Measurements from ENCODE around the gene MMP25.

DNA sequence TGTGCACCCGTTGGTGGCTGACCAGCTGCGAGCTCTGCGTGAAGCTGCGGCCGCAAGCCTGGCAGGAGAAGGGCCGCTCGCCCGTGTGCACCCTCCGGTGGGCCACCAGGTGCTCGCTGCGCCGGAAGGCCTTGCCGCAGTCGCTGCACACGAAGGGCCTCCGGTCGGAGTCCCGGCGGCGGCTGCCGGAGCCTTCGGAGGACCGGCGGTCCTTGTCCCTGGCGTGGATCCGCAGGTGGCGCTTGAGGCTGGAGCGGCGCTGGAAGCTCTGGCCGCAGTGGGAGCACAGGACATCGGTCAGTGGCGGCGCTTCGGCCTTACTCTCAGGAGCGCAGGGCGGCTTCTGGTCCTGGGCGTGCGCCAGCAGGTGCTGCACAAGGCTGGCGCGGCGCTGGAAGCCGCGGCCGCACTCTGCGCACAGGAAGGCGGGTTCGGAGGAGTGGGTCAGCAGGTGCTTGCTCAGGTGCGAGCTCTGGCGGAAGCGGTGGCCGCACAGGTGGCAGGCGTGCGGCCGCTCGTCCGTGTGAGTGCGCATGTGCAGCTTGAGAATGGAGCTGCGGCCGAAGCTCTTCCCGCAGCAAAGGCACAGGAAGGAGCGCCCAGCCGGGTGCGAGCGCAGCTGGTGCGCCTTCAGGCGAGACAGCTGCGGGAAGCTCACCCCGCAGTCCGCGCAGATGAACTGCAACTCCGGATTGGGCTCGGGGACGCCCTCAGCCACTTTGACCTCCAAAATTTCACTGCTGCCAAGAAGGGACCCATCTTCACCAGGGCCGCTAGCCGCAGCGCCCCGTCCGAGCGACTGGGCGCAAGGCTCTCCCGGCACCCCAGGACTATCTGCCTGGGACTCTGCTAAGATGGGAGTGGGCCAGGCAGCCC, 43.6 kb downstream of the MMP25 start:
- no peak for TF ChIP-seq POLR2A (IDR thresholded peaks at IDR 0.05)
- TF ChIP-seq, protein P1, sequence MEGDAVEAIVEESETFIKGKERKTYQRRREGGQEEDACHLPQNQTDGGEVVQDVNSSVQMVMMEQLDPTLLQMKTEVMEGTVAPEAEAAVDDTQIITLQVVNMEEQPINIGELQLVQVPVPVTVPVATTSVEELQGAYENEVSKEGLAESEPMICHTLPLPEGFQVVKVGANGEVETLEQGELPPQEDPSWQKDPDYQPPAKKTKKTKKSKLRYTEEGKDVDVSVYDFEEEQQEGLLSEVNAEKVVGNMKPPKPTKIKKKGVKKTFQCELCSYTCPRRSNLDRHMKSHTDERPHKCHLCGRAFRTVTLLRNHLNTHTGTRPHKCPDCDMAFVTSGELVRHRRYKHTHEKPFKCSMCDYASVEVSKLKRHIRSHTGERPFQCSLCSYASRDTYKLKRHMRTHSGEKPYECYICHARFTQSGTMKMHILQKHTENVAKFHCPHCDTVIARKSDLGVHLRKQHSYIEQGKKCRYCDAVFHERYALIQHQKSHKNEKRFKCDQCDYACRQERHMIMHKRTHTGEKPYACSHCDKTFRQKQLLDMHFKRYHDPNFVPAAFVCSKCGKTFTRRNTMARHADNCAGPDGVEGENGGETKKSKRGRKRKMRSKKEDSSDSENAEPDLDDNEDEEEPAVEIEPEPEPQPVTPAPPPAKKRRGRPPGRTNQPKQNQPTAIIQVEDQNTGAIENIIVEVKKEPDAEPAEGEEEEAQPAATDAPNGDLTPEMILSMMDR (IDR thresholded peaks at IDR 0.05) = no peak
